HG03095 (cell line): ENCODE measurements around the gene DCC.
"Not testable (repeated sequence)": the region's sequence is repeated elsewhere in the genome, so short reads cannot be mapped to it uniquely, and the experiment has no call there.

Source experiments
- ATAC-seq: cut with Tn5 transposase; IDR thresholded peaks from one replicate; pipeline ENCODE4 v1.9.1; 2021; ENCODE audit warnings: moderate library complexity; ENCODE audit not compliant: unreplicated experiment

DCC gene

GRCh38 chr18:53451902-53452301 is 1111.9 kb downstream of the DCC start:
- no peak for ATAC-seq

- no peak for ATAC-seq
Measured at GRCh38 chr18:53457068-53457467, 1117.1 kb downstream of the DCC start.

- no peak for ATAC-seq
Measured at GRCh38 chr18:53458268-53458667, 1118.3 kb downstream of the DCC start.

GRCh38 chr18:53458944-53459580 is 1119.1 kb downstream of the DCC start:
- ATAC-seq = no peak

GRCh38 chr18:53467756-53468155 is 1127.8 kb downstream of the DCC start:
- no peak for ATAC-seq

- ATAC-seq = not testable (repeated sequence)
Measured at GRCh38 chr18:53468173-53468572, 1128.2 kb downstream of the DCC start.

GRCh38 chr18:53472546-53472945 is 1132.5 kb downstream of the DCC start:
- ATAC-seq = no peak

- ATAC-seq = no peak
Measured at GRCh38 chr18:53478155-53478554, 1138.2 kb downstream of the DCC start.

- no peak for ATAC-seq
Measured at GRCh38 chr18:53486296-53486695, 1146.3 kb downstream of the DCC start.

GRCh38 chr18:53489266-53489665 is 1149.3 kb downstream of the DCC start:
- no peak for ATAC-seq

GRCh38 chr18:53490019-53490418 is 1150.0 kb downstream of the DCC start:
- no peak for ATAC-seq

- ATAC-seq = no peak
Measured at GRCh38 chr18:53496028-53496427, 1156.0 kb downstream of the DCC start.

GRCh38 chr18:53503914-53504441 is 1164.0 kb downstream of the DCC start:
- no peak for ATAC-seq

- no peak for ATAC-seq
Measured at GRCh38 chr18:53508529-53508928, 1168.5 kb downstream of the DCC start.

- no peak for ATAC-seq
Measured at GRCh38 chr18:53509886-53510285, 1169.9 kb downstream of the DCC start.

- not testable (repeated sequence) for ATAC-seq
Measured at GRCh38 chr18:53511725-53512124, 1171.7 kb downstream of the DCC start.

GRCh38 chr18:53521068-53521467 is 1181.1 kb downstream of the DCC start:
- no peak for ATAC-seq

- no peak for ATAC-seq
Measured at GRCh38 chr18:53526101-53526870, 1186.3 kb downstream of the DCC start.

- ATAC-seq = no peak
Measured at GRCh38 chr18:53527365-53527764, 1187.4 kb downstream of the DCC start.

GRCh38 chr18:53531187-53531586 is 1191.2 kb downstream of the DCC start:
- no peak for ATAC-seq

- no peak for ATAC-seq
Measured at GRCh38 chr18:53531896-53532295, 1191.9 kb downstream of the DCC start.

GRCh38 chr18:53534203-53534602 is 1194.2 kb downstream of the DCC start:
- no peak for ATAC-seq
